Neuronal stem cell (in vitro differentiated cells): Measurements from ENCODE around the gene TMEM121.
"Not testable (repeated sequence)": the region's sequence is repeated elsewhere in the genome, so short reads cannot be mapped to it uniquely, and the experiment has no call there.

Experiments used
- DNase-seq: peaks from one replicate; pipeline ENCODE4 v3.0.0-alpha.2; 2013; ENCODE audit warnings: low spot score
- H2AFZ ChIP-seq: one replicate; pipeline ENCODE4 v1.6.1; 2013; ENCODE audit warnings: mild to moderate bottlenecking, low read length, inconsistent platforms
- H2AK5ac ChIP-seq: 2 replicates; pipeline ENCODE4 v1.6.1; 2013; ENCODE audit warnings: low read depth, mild to moderate bottlenecking, inconsistent platforms, low read length, moderate library complexity, mixed read lengths
- H2BK120ac ChIP-seq: 2 replicates; pipeline ENCODE4 v1.6.1; 2013; ENCODE audit warnings: low read depth, mild to moderate bottlenecking, inconsistent platforms, low read length, moderate library complexity, mixed read lengths
- H2BK12ac ChIP-seq: one replicate; pipeline ENCODE4 v1.6.1; 2013; ENCODE audit warnings: low read length, inconsistent platforms
- H2BK15ac ChIP-seq: 2 replicates; pipeline ENCODE4 v1.6.1; 2013; ENCODE audit warnings: mild to moderate bottlenecking, low read length, inconsistent platforms, mixed read lengths
- H2BK5ac ChIP-seq: one replicate; pipeline ENCODE4 v1.6.1; 2013; ENCODE audit warnings: inconsistent platforms, mild to moderate bottlenecking, low read length, moderate library complexity
- H3K14ac ChIP-seq: one replicate; pipeline ENCODE4 v1.6.1; 2013; ENCODE audit warnings: low read length, inconsistent platforms
- H3K18ac ChIP-seq: 2 replicates; pipeline ENCODE4 v1.6.1; 2013; ENCODE audit warnings: low read length, inconsistent platforms
- H3K23ac ChIP-seq: 2 replicates; pipeline ENCODE4 v1.6.1; 2013; ENCODE audit warnings: low read depth, mild to moderate bottlenecking, mixed read lengths, low read length, inconsistent platforms; ENCODE audit not compliant: poor library complexity
- H3K27ac ChIP-seq: replicated peaks from 3 replicates; pipeline ENCODE4 v1.5.1; 2013; ENCODE audit warnings: low read length, inconsistent platforms
- H3K27me3 ChIP-seq, 3 experiments: 2 replicates each; pipeline ENCODE4 v1.6.1; 2013; ENCODE audit warnings: low read length in 3 of 3, mild to moderate bottlenecking in 2 of 3, inconsistent platforms in 1 of 3, low read depth in 1 of 3, mixed read lengths in 1 of 3, moderate library complexity in 1 of 3; ENCODE audit not compliant: control insufficient read depth in 3 of 3, insufficient read depth in 3 of 3
- H3K36me3 ChIP-seq, 2 donors: replicated peaks in 1 of 2; 2 replicates each; pipeline ENCODE4 v1.6.1; 2013; ENCODE audit warnings: low read length in 2 of 2; ENCODE audit not compliant: control insufficient read depth in 2 of 2, insufficient read depth in 2 of 2
- H3K4ac ChIP-seq: 2 replicates; pipeline ENCODE4 v1.6.1; 2013; ENCODE audit warnings: inconsistent platforms, mild to moderate bottlenecking, low read length, moderate library complexity
- H3K4me1 ChIP-seq, 2 donors: 1 replicate in 1 of 2; 2 replicates in 1 of 2; pipeline ENCODE4 v1.6.1; 2013; ENCODE audit warnings: low read length in 2 of 2, low read depth in 1 of 2; ENCODE audit not compliant: control insufficient read depth in 2 of 2, insufficient read depth in 1 of 2
- H3K4me2 ChIP-seq: one replicate; pipeline ENCODE4 v1.6.1; 2013; ENCODE audit warnings: mild to moderate bottlenecking, low read length, inconsistent platforms; ENCODE audit not compliant: insufficient read depth, poor library complexity, severe bottlenecking
- H3K4me3 ChIP-seq, 2 donors: 2 replicates each; pipeline ENCODE4 v1.5.1; 2013; ENCODE audit warnings: low read length in 2 of 2, mild to moderate bottlenecking in 2 of 2, inconsistent platforms in 1 of 2, moderate library complexity in 1 of 2
- H3K79me1 ChIP-seq: one replicate; pipeline ENCODE4 v1.6.1; 2013; ENCODE audit warnings: low read depth, mild to moderate bottlenecking, inconsistent platforms, low read length, moderate library complexity
- H3K9ac ChIP-seq: one replicate; pipeline ENCODE4 v1.6.1; 2013; ENCODE audit warnings: mild to moderate bottlenecking, low read depth, low read length, inconsistent platforms; ENCODE audit not compliant: poor library complexity
- H3K9me3 ChIP-seq, 2 donors: replicated peaks in 1 of 2; 2 replicates each; pipeline versions ENCODE3 to v1.6.1; 2013; ENCODE audit warnings: low read length in 2 of 2, mild to moderate bottlenecking in 2 of 2, inconsistent platforms in 1 of 2, low read depth in 1 of 2, mixed read lengths in 1 of 2, moderate library complexity in 1 of 2; ENCODE audit not compliant: control insufficient read depth in 2 of 2, insufficient read depth in 1 of 2
- H4K8ac ChIP-seq: one replicate; pipeline ENCODE4 v1.6.1; 2013; ENCODE audit warnings: low read depth, mild to moderate bottlenecking, inconsistent platforms, low read length, moderate library complexity
- H4K91ac ChIP-seq: one replicate; pipeline ENCODE4 v1.6.1; 2013; ENCODE audit warnings: low read length, low read depth, mild to moderate bottlenecking, inconsistent platforms; ENCODE audit not compliant: poor library complexity
- WGBS, 2 donors: extraction: QIAGEN DNeasy Blood & Tissue Kit; methylation state at CpG; one replicate each; pipeline ENCODE4 v1.1.7; 2013; ENCODE audit warnings: missing lambda C conversion rate in 2 of 2, mixed read lengths in 1 of 2; ENCODE audit not compliant: insufficient read length in 2 of 2, insufficient replicate concordance in 1 of 2; ENCODE audit errors: extremely low coverage in 2 of 2; 5-methylcytosine and 5-hydroxymethylcytosine counted together

TMEM121 gene

GRCh38 chr14:105559384-105560047, 33.1 kb downstream of the TMEM121 start:
- H3K14ac ChIP-seq, H3K9ac ChIP-seq, H4K8ac ChIP-seq, H3K36me3 ChIP-seq, H3K23ac ChIP-seq, H2AK5ac ChIP-seq, H2BK12ac ChIP-seq, H4K91ac ChIP-seq, H3K27ac ChIP-seq, H3K4me2 ChIP-seq, H3K4me3 ChIP-seq, H3K4me1 ChIP-seq, H3K18ac ChIP-seq, H2BK120ac ChIP-seq, DNase-seq, H2BK15ac ChIP-seq, H3K4ac ChIP-seq, H3K79me1 ChIP-seq, H2AFZ ChIP-seq, H2BK5ac ChIP-seq: not testable (repeated sequence)
- Histone ChIP-seq H3K9me3 (peaks cover 0 to 15% of the 10 kb centered on the region in 2 donors), H3K27me3 (peaks cover 0 to 15% (median 0%) of the 10 kb centered on the region in 3 experiments)
- no CpG with 5 or more reads among the region's 49 CpGs for WGBS, 2 donors

DNA sequence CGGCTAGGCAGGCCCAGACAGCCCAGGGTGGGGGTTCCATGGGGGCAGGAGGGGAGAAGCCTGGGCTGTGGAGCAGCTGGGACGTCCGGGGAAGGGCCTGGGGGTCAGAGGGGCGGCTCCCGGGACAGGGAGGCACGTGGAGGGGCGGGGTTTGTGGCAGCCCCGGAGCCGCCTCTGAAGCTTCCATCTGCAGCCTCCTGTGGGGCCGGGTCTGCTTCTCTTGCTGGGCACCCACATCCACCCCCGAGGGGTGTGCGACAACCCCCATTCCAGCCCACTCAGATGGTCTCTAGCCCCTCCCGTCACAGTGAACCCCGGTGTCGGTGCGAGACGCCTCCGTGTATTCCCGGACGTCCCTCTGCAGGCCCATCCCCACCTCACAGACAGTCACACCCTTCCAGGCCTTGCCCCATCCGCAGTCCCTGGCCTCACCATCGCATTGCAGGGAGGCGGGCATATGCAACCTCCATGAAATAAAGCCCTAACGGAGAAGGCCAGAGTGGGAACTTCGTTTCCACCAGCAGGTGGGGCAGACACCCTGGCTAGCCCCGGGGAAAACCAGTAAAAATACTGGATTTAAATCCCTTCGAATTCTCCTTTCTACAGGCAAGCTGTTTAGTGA, 33.8 kb downstream of the TMEM121 start:
- H3K14ac ChIP-seq, H4K91ac ChIP-seq, H3K79me1 ChIP-seq, H3K4me3 ChIP-seq, H2BK15ac ChIP-seq, H3K18ac ChIP-seq, H2AK5ac ChIP-seq, H2BK120ac ChIP-seq, H3K4ac ChIP-seq, H4K8ac ChIP-seq, H3K36me3 ChIP-seq, DNase-seq, H3K27ac ChIP-seq, H3K4me1 ChIP-seq, H3K9ac ChIP-seq, H3K4me2 ChIP-seq, H2BK12ac ChIP-seq, H3K23ac ChIP-seq, H2AFZ ChIP-seq, H2BK5ac ChIP-seq: not testable (repeated sequence)
- H3K9me3 ChIP-seq, result peaks cover 0 to 14% of the 10 kb centered on the region in 2 donors
- whole genome bisulfite sequencing, 2 donors, result no CpG with 5 or more reads among the region's 27 CpGs
- H3K27me3 ChIP-seq, result peaks cover 0 to 11% (median 0%) of the 10 kb centered on the region in 3 experiments

DNA sequence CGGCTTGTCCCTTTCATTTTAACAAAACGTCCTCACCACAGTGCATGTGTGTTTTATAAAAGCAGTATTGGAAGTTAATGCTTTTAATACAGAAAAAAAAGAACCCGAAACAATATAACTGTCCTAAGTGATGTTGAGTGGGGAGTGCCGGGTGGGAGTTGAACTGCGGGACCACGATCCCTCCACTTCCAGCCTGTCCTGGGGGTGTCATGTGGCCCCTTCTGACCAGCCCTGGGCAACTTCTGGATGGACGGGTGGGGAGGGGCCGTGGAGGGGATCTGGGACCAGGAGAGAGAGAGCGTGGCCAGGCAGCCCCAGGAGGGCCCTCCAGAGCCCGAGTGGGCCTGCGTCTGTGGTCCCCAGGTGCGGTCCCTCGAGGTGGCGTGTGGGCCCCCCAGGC, 35.0 kb downstream of the TMEM121 start:
- not testable (repeated sequence) for H3K27me3 ChIP-seq, H3K23ac ChIP-seq, H3K4me1 ChIP-seq, H3K4me3 ChIP-seq, H4K8ac ChIP-seq, H3K14ac ChIP-seq, H3K36me3 ChIP-seq, H3K4ac ChIP-seq, H3K9ac ChIP-seq, H2BK120ac ChIP-seq, H3K79me1 ChIP-seq, H4K91ac ChIP-seq, H2AK5ac ChIP-seq, H2BK12ac ChIP-seq, H3K18ac ChIP-seq, H2AFZ ChIP-seq, H3K4me2 ChIP-seq, H2BK15ac ChIP-seq, H3K27ac ChIP-seq, H2BK5ac ChIP-seq, DNase-seq
- H3K9me3 ChIP-seq, result peaks cover 0 to 15% of the 10 kb centered on the region in 2 donors
- WGBS, 2 donors, result no CpG with 5 or more reads among the region's 14 CpGs

GRCh38 chr14:105562713-105563346, 36.4 kb downstream of the TMEM121 start:
- no peak for DNase-seq
- H2AFZ ChIP-seq, result no peak overlapping the region
- H3K79me1 ChIP-seq, result peaks cover 6% of the 10 kb centered on the region
- no peak overlapping the region for H4K8ac ChIP-seq
- H3K4me1 ChIP-seq, result no peaks in the 10 kb centered on the region
- no peak overlapping the region for H3K14ac ChIP-seq
- H3K27ac ChIP-seq, result no peak overlapping the region
- 100% methylated on average over 4 of the region's 4 CpGs for WGBS, 2 donors
- H3K4me3 ChIP-seq, result peak overlapping the region in 1 of 2 donors; percentile 65
- no peak overlapping the region for H3K4me2 ChIP-seq
- no peak overlapping the region for H2BK15ac ChIP-seq
- H4K91ac ChIP-seq, result no peak overlapping the region
- H3K23ac ChIP-seq, result peak overlapping the region; percentile 75
- peaks cover 0 to 15% of the 10 kb centered on the region in 2 donors for H3K9me3 ChIP-seq
- H2BK120ac ChIP-seq, result no peak overlapping the region
- H2BK5ac ChIP-seq, result no peak overlapping the region
- no peak overlapping the region for H3K4ac ChIP-seq
- no peak overlapping the region for H2BK12ac ChIP-seq
- no peak overlapping the region for H3K9ac ChIP-seq
- H2AK5ac ChIP-seq, result no peak overlapping the region
- no peak overlapping the region for H3K18ac ChIP-seq
- H3K36me3 ChIP-seq, result no peaks in the 10 kb centered on the region
- H3K27me3 ChIP-seq, result no peaks in the 10 kb centered on the region
